ENCODE data around the gene IGSF9B.

The IGSF9B gene

DNA sequence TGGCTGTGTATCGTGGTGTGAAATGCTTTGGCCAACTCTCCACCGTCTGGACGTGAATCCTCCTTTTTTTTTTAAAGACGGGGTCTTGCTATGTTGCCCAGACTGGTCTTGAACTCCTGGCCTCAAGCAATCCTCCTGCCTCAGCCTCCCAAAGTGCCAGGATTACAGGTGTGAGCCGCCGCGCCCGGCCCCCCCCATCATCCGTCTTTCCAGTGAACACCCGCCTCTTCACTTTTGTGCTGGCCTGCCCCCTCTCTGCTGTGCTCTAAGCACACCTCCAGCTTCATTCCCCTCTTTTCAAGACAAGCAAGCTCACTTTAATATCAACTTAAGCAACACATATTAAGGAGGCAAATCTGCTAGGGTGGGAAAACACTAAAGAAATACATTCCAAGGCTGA lies 35.3 kb downstream of the IGSF9B start:
- in situ Hi-C loops (cut with HindIII; ENCODE audit: low sequenced_read_pairs) = no loop called here

- in situ Hi-C loops (cut with HindIII; ENCODE audit: low sequenced_read_pairs) = no loop called here
These were observed 35.7 kb downstream of the IGSF9B start for GRCh38 chr11:133921026-133921425.

- in situ Hi-C loops (cut with HindIII; ENCODE audit: low sequenced_read_pairs) = no loop called here
These were observed 36.4 kb downstream of the IGSF9B start for GRCh38 chr11:133920109-133920990.

DNA sequence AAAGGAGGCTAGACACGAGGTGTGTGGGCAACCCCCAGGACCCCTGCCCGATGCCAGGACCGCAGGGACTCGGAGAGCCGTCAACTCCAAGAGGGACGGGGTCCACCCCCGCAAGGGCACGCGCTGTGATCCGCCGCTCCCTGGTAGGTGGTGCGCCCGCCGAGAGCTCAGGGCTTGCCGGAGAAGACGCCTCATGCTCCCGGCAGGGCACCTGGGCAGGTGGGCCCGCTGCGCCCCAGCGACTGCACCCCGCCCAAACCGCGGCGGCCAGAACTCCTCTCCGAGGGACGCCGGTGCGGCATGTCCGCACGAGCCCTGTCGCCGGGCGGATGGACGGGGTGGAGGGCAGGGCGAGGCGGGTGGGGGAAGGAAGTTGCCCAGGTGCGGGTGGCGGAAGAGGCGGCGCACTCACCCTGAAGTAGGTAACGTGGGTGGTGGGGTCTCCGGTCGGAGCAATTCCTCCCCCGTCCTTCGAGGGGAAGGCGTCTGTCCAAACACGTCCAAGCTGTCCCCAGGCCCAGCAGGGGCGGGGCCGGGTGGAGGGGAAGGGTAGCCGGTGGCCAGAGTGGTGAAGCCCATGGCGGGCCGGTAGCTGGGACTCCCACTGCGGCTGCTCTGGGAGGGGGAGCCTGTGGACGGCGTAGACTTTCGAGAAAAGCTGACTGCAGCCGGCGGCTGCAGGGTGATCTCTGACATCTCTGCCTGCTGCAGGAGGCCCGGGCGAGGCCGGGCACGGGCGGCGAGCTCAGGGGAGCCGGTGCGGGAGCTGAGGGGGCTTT lies 37.2 kb downstream of the IGSF9B start:
- in situ Hi-C loops (cut with HindIII; ENCODE audit: low sequenced_read_pairs) = no loop called here

DNA sequence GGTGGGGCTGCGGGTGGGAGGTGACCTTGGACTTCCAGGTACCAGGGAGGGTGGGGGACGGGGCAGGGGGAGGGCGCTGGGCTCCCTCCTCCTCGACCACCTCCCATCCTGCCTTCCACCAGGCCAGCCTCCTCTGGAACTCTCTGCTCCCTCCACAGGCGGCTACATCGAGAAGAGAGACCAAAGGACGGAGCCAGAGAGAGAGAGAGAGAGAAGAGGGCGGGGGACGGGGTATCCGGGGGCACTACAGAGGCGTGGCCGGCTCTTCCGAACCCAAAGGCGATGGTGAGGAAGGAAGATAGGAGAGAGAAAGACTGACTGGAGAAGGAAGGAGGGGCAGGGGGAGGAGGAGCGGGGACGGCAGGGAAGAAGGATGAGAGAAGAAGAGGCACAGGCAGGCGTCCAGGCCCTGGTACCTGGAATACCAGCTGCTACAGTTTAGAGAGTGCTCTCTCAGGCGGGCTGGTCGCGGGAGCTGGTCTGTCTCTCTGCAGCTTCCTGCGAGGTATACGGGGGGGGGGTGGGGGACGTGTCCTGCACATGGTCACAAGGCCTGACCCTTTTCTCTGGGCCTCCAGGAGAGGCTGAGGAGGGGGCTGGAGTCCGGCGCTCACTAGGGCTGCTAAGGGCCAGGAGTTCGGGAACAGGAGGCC lies 38.0 kb downstream of the IGSF9B start:
- in situ Hi-C loops (cut with HindIII; ENCODE audit: low sequenced_read_pairs) = no loop called here

GRCh38 chr11:133917921-133918607 lies 38.7 kb downstream of the IGSF9B start:
- in situ Hi-C loops (cut with HindIII; ENCODE audit: low sequenced_read_pairs) = no loop called here

GRCh38 chr11:133916784-133917440 lies 39.9 kb downstream of the IGSF9B start:
- in situ Hi-C loops (cut with HindIII; ENCODE audit: low sequenced_read_pairs) = no loop called here

GRCh38 chr11:133913761-133914160 lies 43.0 kb downstream of the IGSF9B start:
- in situ Hi-C loops (cut with HindIII; ENCODE audit: low sequenced_read_pairs) = no loop called here

GRCh38 chr11:133911171-133911570 lies 45.6 kb downstream of the IGSF9B start:
- in situ Hi-C loops (cut with HindIII; ENCODE audit: low sequenced_read_pairs) = no loop called here

- in situ Hi-C loops (cut with HindIII; ENCODE audit: low sequenced_read_pairs) = no loop called here
These were observed 46.7 kb downstream of the IGSF9B start for GRCh38 chr11:133910101-133910500.

DNA sequence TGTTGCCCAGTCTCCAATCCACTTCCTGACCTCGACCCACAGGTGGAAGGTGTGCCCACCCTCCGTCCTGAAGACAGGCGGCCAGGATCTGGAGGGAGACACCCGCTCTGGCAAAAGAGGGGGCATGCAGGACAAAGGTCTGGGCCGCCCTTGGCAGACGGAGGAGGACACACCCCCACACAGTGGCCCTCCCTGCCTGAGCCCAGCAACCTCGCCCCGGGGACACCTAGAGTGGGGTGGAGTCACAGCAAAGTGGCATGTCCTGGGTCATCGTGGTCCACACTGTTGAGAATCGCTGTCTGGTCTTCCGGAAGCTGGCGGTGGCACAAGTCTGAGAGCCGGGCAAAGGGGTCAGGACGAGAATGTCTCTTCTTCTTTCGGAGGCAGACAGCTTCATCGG lies 47.9 kb downstream of the IGSF9B start:
- in situ Hi-C loops (cut with HindIII; ENCODE audit: low sequenced_read_pairs) = no loop called here

DNA sequence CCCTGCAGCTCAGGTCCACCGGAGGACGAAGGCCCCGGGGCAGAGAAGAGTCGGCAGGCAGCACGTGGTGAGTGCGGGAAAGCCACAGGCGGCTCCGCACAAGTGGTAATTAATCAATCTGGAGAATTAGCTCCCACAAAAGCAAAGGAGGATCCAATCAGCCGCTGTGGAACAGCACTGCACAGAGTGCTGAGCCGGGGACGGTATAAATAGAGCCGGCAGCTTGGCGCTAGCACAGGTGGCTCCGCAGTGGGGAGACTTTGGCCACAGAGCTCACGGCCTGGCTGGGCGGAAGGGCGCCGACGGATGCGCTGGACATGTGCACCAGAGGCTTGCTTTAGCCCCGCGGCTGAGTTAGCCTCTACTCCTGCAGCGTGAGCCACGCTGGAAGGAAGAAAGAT lies 48.9 kb downstream of the IGSF9B start:
- in situ Hi-C loops (cut with HindIII; ENCODE audit: low sequenced_read_pairs) = no loop called here

GRCh38 chr11:133907216-133907615 lies 49.6 kb downstream of the IGSF9B start:
- in situ Hi-C loops (cut with HindIII; ENCODE audit: low sequenced_read_pairs) = no loop called here

DNA sequence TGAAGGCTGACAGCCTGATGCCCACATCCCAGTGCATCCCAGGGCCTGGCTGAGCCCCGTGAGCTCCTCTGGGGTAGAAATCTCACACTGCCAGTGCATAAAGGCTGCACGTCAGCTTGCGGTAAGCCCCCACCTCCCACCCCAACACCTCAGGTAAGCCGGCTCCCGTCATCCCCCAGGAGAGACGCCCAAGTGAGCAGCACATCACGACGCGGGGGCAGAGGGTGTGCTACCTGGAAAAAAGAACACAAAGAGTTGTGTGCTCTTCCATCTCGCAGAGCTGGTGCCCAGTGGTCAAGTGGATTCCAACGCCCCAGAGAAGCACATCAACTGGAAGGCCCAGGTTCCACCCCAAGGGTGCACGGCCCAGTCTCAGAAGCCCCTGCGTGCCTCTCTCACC lies 50.0 kb downstream of the IGSF9B start:
- in situ Hi-C loops (cut with HindIII; ENCODE audit: low sequenced_read_pairs) = no loop called here

- in situ Hi-C loops (cut with HindIII; ENCODE audit: low sequenced_read_pairs) = no loop called here
These were observed 50.5 kb downstream of the IGSF9B start for GRCh38 chr11:133906241-133906640.

DNA sequence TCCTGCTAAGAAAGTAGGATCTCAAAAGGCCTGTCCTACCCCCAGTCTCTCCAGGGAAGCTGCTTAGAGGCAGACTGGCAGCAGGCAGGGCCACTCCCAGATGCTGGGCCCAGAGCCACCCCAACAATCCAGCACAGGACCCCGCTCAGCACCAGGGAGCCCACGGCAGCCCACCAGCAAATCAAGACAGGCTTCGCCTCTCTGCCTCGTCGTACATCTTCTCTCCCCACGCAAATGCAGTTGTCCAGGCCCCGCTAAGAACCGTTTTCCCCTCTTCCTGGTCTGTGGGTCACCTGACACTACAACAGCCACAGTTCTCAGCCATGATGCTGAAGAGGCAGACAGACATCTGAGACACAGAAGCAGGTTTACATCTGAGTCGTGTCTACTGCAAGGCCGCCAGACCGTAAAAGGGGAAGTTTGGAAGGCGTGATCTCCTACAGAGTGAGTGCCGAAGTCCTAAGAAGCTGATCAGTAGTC lies 51.1 kb downstream of the IGSF9B start:
- in situ Hi-C loops (cut with HindIII; ENCODE audit: low sequenced_read_pairs) = no loop called here

- in situ Hi-C loops (cut with HindIII; ENCODE audit: low sequenced_read_pairs) = no loop called here
These were observed 51.8 kb downstream of the IGSF9B start for GRCh38 chr11:133904818-133905515.

- in situ Hi-C loops (cut with HindIII; ENCODE audit: low sequenced_read_pairs) = no loop called here
These were observed 52.6 kb downstream of the IGSF9B start for GRCh38 chr11:133903875-133904817.

GRCh38 chr11:133903056-133903455 lies 53.7 kb downstream of the IGSF9B start:
- in situ Hi-C loops (cut with HindIII; ENCODE audit: low sequenced_read_pairs) = no loop called here
